Naive B cell (primary cell): Measurements from ENCODE around the gene JAZF1. TPM values are rescaled to one million over a fixed set of nuclear protein-coding genes. Genes with fewer than 3 reads are reported as not detected.

Experiments used
- ATAC-seq, 2 donors: fragments of 150-1000 bp; cut with Tn5 transposase; 2 replicates each; pipeline ENCODE4 v1.10.0; 2021; ENCODE audit warnings: low read depth in 2 of 2, mild to moderate bottlenecking in 2 of 2, moderate library complexity in 2 of 2
- DNase-seq: peaks from one replicate; pipeline ENCODE4 v3.0.0; 2022
- H3K27ac Mint-ChIP-seq, 6 donors: one replicate each; pipeline ENCODE4 v1.8.0; 2020 to 2022; ENCODE audit warnings: mild to moderate bottlenecking in 6 of 6, mixed read lengths in 6 of 6, moderate library complexity in 5 of 6, inconsistent platforms in 2 of 6
- H3K27me3 Mint-ChIP-seq, 3 donors: one replicate each; pipeline ENCODE4 v1.8.0; 2021 to 2022; ENCODE audit warnings: mixed read lengths in 3 of 3, mild to moderate bottlenecking in 1 of 3
- H3K36me3 Mint-ChIP-seq, 2 donors: one replicate each; pipeline ENCODE4 v1.8.0; 2020 to 2022; ENCODE audit warnings: mixed read lengths in 2 of 2, inconsistent platforms in 1 of 2, mild to moderate bottlenecking in 1 of 2
- H3K4me1 Mint-ChIP-seq, 3 donors: one replicate each; pipeline ENCODE4 v1.8.0; 2020 to 2022; ENCODE audit warnings: mixed read lengths in 3 of 3, inconsistent platforms in 1 of 3, mild to moderate bottlenecking in 1 of 3, moderate library complexity in 1 of 3
- H3K4me3 Mint-ChIP-seq, 8 donors: one replicate each; pipeline ENCODE4 v1.8.0; 2020 to 2022; ENCODE audit warnings: mild to moderate bottlenecking in 8 of 8, mixed read lengths in 8 of 8, moderate library complexity in 8 of 8, inconsistent platforms in 2 of 8
- H3K9me3 Mint-ChIP-seq, 7 donors: one replicate each; pipeline ENCODE4 v1.8.0; 2020 to 2022; ENCODE audit warnings: mixed read lengths in 7 of 7, mild to moderate bottlenecking in 5 of 7, inconsistent platforms in 2 of 7, moderate library complexity in 1 of 7
- polyA plus RNA-seq, 6 donors: library from polyadenylated mRNA; unstranded; fragments of 300-500 nt; fragmentation: Illumina TruSeq; gene quantifications; one replicate each; pipeline ENCODE4 v1.2.3, GENCODE V29; 2021; ENCODE audit warnings: low read depth in 6 of 6

Gene JAZF1
- polyA plus RNA-seq, 6 donors from 2014 or later = 25.4 to 37.7 (median 28.3) TPM

- Mint-ChIP-seq H3K27me3 (no peaks in the 10 kb centered on the region), H3K36me3 (peaks cover 12 to 25% of the 10 kb centered on the region in 2 donors), H3K4me3 (peak overlapping the region in 1 of 8 donors; percentile 15), H3K4me1 (peaks cover 3 to 10% (median 5%) of the 10 kb centered on the region in 3 donors), H3K27ac (peak overlapping the region in 2 of 6 donors; percentile 6 to 79), H3K9me3 (no peaks in the 10 kb centered on the region)
- DNase-seq (no peak), ATAC-seq (no peak)
Observed at GRCh38 chr7:27840313-27840712, 340.3 kb downstream of the JAZF1 start.

- Mint-ChIP-seq H3K4me3 (no peak overlapping the region), H3K9me3 (no peaks in the 10 kb centered on the region), H3K36me3 (peaks cover 12 to 32% of the 10 kb centered on the region in 2 donors), H3K4me1 (peaks cover 3 to 13% (median 5%) of the 10 kb centered on the region in 3 donors), H3K27me3 (no peaks in the 10 kb centered on the region), H3K27ac (peak overlapping the region in 3 of 6 donors; percentile 6 to 62 (median 16))
- DNase-seq = no peak
- no peak for ATAC-seq
Observed at GRCh38 chr7:27839099-27839498, 341.5 kb downstream of the JAZF1 start.

DNA sequence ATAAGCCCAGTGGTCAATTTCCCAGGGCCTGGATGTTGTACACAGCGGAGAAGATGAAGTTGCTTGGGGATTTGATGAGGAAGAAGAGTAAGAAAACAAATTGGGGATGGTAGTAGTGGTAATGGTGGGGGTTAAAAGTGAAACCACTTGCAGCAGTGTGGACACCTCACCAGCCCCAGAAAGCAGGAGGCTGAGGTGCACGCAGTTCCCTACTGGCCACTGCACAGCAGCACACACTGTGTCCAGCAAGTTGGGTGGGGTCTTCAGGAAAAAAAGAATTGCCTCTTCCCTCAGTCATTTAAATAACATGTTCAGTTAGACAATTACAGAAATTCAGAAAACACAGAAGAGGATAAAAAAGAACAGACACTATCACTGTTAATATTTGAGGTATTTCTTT is 344.1 kb downstream of the JAZF1 start:
- ATAC-seq (no peak), DNase-seq (no peak)
- peaks cover 3 to 13% (median 5%) of the 10 kb centered on the region in 3 donors for H3K4me1 Mint-ChIP-seq
- H3K36me3 Mint-ChIP-seq = peaks cover 12 to 32% of the 10 kb centered on the region in 2 donors
- H3K4me3 Mint-ChIP-seq = no peak overlapping the region
- no peaks in the 10 kb centered on the region for H3K27me3 Mint-ChIP-seq
- H3K27ac Mint-ChIP-seq = peak overlapping the region in 3 of 6 donors; percentile 54 to 79 (median 70)
- H3K9me3 Mint-ChIP-seq = no peaks in the 10 kb centered on the region

GRCh38 chr7:27835376-27835775 is 345.2 kb downstream of the JAZF1 start:
- Mint-ChIP-seq H3K27me3 (no peaks in the 10 kb centered on the region), H3K9me3 (no peaks in the 10 kb centered on the region), H3K27ac (peak overlapping the region in 1 of 6 donors; percentile 82), H3K4me1 (peaks cover 3 to 9% (median 5%) of the 10 kb centered on the region in 3 donors), H3K4me3 (no peak overlapping the region), H3K36me3 (peaks cover 12 to 32% of the 10 kb centered on the region in 2 donors)
- ATAC-seq = no peak
- no peak for DNase-seq

DNA sequence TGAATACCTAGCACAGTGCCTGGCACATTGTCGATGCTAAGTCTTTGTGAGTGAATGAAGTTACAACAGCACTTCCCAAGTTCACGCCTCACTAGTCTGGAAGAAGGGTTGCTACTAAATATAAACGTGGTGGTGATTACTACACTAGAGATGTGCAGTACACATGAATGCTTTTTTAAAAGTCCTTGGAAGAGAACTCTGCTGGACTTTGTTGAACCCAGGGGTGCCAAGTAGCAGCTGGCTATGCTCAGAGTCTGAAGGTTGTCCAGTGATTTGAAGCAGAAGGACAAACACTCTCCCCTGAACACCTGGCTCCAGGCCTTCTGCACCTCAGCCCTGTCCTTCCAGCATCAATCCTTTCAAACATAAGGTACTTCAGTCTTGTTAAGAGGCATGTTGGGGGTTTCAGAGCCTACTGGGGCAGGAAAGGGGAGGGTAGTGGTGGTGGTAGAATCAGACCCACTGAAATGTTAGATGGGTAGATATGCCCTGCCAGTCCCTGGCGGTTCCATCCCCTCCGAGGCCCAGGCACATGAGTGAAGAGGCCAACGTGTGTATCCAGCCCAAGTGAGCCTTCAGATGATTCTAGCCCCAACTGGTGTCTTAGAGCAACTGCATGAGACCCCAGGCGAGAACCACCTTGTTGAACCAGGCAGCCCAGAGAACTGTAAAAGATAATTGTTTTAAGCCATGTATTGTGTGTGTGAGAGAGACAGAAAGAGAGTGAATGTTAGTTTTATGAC is 346.2 kb downstream of the JAZF1 start:
- ATAC-seq (no peak), DNase-seq (no peak)
- no peaks in the 10 kb centered on the region for H3K27me3 Mint-ChIP-seq
- no peaks in the 10 kb centered on the region for H3K9me3 Mint-ChIP-seq
- H3K36me3 Mint-ChIP-seq = peaks cover 12 to 32% of the 10 kb centered on the region in 2 donors
- peak overlapping the region in 4 of 6 donors; percentile 58 to 82 (median 74) for H3K27ac Mint-ChIP-seq
- H3K4me3 Mint-ChIP-seq = peak overlapping the region in 1 of 8 donors; percentile 58
- peaks cover 3 to 7% (median 5%) of the 10 kb centered on the region in 3 donors for H3K4me1 Mint-ChIP-seq

DNA sequence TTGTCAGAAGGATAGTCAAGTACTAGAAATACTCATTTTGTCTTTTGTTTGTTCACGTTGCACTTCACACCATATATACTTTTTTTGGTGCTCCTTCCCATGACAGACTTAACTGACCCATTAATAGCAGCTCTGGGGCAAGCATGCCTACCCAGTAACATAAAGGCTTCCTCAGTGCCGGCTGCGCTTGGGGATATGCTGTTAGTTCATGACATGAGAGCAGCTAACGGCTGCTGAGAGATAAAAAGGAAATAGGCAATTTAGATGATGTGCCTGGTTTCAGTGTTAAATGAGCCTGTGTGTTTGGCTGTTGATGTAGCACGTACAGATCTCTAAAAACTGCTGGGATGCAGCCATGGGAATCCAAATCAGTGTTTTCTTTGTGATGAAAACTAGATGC is 354.2 kb downstream of the JAZF1 start:
- Mint-ChIP-seq H3K4me3 (no peak overlapping the region), H3K27me3 (no peaks in the 10 kb centered on the region), H3K9me3 (no peaks in the 10 kb centered on the region), H3K27ac (peak overlapping the region in 2 of 6 donors; percentile 67 to 91), H3K4me1 (no peaks in the 10 kb centered on the region), H3K36me3 (no peaks in the 10 kb centered on the region)
- DNase-seq = no peak
- no peak for ATAC-seq

GRCh38 chr7:27825891-27826290 is 354.7 kb downstream of the JAZF1 start:
- DNase-seq (no peak), ATAC-seq (no peak)
- Mint-ChIP-seq H3K27ac (peak overlapping the region in 1 of 6 donors; percentile 67), H3K36me3 (no peaks in the 10 kb centered on the region), H3K27me3 (no peaks in the 10 kb centered on the region), H3K9me3 (no peaks in the 10 kb centered on the region), H3K4me1 (no peaks in the 10 kb centered on the region), H3K4me3 (no peak overlapping the region)

DNA sequence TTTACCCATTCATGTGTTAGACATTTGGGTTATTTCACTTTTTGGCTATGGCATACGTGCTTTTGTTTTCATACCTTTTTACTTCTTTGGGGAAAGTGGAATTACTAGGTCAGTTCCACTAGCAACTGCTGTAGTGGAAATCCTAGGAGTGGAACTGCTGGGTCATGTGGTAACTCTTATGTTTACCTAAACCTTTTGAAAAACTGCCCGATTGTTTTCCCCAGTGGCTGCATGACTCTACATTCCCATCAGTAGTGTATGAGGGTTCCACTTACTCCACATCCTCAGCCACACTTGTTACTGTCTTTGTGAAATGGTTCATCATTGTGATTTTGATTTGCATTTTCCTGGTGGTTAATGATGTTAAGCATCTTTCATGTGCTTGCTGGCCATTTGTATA is 358.4 kb downstream of the JAZF1 start:
- no peaks in the 10 kb centered on the region for H3K4me1 Mint-ChIP-seq
- H3K36me3 Mint-ChIP-seq = peaks cover 5 to 20% of the 10 kb centered on the region in 2 donors

DNA sequence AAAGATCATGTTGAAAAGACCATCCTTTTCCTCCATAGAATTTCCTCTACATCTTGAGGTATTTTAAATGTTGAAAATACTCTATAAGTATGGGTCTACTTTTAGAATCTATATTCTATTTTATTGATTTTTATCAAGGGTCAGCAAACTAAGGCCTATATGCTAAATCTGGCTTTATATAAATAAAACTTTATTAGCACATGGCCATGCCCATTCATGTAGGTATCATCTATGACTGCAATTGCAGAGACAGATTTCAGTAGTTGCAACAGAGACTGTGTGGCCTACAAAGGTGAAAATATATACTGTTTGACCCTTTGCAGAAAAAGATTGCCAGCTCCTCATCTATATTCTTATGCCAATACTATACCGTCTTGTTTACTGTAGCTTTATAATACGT is 367.9 kb downstream of the JAZF1 start:
- H3K27ac Mint-ChIP-seq = peak overlapping the region in 1 of 6 donors; percentile 76
- ATAC-seq = no peak
- peaks cover 18 to 25% of the 10 kb centered on the region in 2 donors for H3K36me3 Mint-ChIP-seq
- no peak for DNase-seq
- H3K27me3 Mint-ChIP-seq = no peaks in the 10 kb centered on the region
- peaks cover 0 to 6% (median 5%) of the 10 kb centered on the region in 3 donors for H3K4me1 Mint-ChIP-seq
- H3K4me3 Mint-ChIP-seq = no peak overlapping the region
- H3K9me3 Mint-ChIP-seq = no peaks in the 10 kb centered on the region

More for the DNA sequence above, 358.4 kb downstream of the JAZF1 start:
- no peak overlapping the region for H3K4me3 Mint-ChIP-seq
- no peak for ATAC-seq
- DNase-seq = no peak
- H3K27ac Mint-ChIP-seq = no peak overlapping the region
- no peaks in the 10 kb centered on the region for H3K9me3 Mint-ChIP-seq
- H3K27me3 Mint-ChIP-seq = no peaks in the 10 kb centered on the region

DNA sequence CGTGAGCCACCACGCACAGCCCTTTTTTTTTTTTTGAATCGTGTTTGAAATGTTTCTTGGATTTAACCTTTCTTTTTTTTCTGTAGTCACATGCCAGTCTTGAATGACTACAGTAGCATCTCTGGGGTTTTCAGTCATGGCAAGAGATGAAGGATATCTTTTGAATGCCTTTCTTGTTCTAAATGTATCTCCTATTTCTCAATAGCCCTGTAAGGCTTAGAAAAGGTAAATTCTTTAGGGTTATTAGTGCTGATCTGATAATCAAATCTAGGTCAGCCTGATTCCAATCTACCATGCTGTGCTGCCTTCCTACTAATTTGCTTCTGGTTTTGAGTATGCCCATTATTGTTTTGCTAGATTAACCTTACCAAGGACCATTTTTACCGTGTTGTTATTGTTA is 370.4 kb downstream of the JAZF1 start:
- peaks cover 17 to 18% of the 10 kb centered on the region in 2 donors for H3K36me3 Mint-ChIP-seq
- H3K27ac Mint-ChIP-seq = peak overlapping the region in 1 of 6 donors; percentile 49
- ATAC-seq (no peak), DNase-seq (no peak)
- H3K4me3 Mint-ChIP-seq = peak overlapping the region in 1 of 8 donors; percentile 1
- peaks cover 0 to 6% (median 5%) of the 10 kb centered on the region in 3 donors for H3K4me1 Mint-ChIP-seq
- H3K9me3 Mint-ChIP-seq = no peaks in the 10 kb centered on the region
- H3K27me3 Mint-ChIP-seq = no peaks in the 10 kb centered on the region

GRCh38 chr7:27808626-27809025 is 372.0 kb downstream of the JAZF1 start:
- Mint-ChIP-seq H3K36me3 (peaks cover 13 to 17% of the 10 kb centered on the region in 2 donors), H3K4me3 (no peak overlapping the region), H3K27me3 (no peaks in the 10 kb centered on the region), H3K9me3 (no peaks in the 10 kb centered on the region), H3K4me1 (peaks cover 0 to 6% (median 5%) of the 10 kb centered on the region in 3 donors), H3K27ac (no peak overlapping the region)
- DNase-seq (no peak), ATAC-seq (no peak)

- DNase-seq (no peak), ATAC-seq (no peak)
- H3K4me1 Mint-ChIP-seq = peaks cover 0 to 6% (median 0%) of the 10 kb centered on the region in 3 donors
- no peak overlapping the region for H3K4me3 Mint-ChIP-seq
- H3K36me3 Mint-ChIP-seq = peaks cover 6 to 17% of the 10 kb centered on the region in 2 donors
- no peaks in the 10 kb centered on the region for H3K9me3 Mint-ChIP-seq
- no peak overlapping the region for H3K27ac Mint-ChIP-seq
- no peaks in the 10 kb centered on the region for H3K27me3 Mint-ChIP-seq
Observed at GRCh38 chr7:27804139-27804538, 376.5 kb downstream of the JAZF1 start.

- Mint-ChIP-seq H3K36me3 (peaks cover 6 to 17% of the 10 kb centered on the region in 2 donors), H3K27ac (no peak overlapping the region), H3K4me1 (peaks cover 0 to 3% (median 0%) of the 10 kb centered on the region in 3 donors), H3K27me3 (no peaks in the 10 kb centered on the region), H3K9me3 (no peaks in the 10 kb centered on the region), H3K4me3 (no peak overlapping the region)
- no peak for DNase-seq
- no peak for ATAC-seq
Observed at GRCh38 chr7:27802999-27803398, 377.6 kb downstream of the JAZF1 start.

- DNase-seq (no peak), ATAC-seq (no peak)
- H3K27me3 Mint-ChIP-seq = no peaks in the 10 kb centered on the region
- no peaks in the 10 kb centered on the region for H3K9me3 Mint-ChIP-seq
- H3K27ac Mint-ChIP-seq = peak overlapping the region in 1 of 6 donors; percentile 56
- no peaks in the 10 kb centered on the region for H3K4me1 Mint-ChIP-seq
- H3K4me3 Mint-ChIP-seq = no peak overlapping the region
- H3K36me3 Mint-ChIP-seq = peaks cover 17 to 24% of the 10 kb centered on the region in 2 donors
Observed at GRCh38 chr7:27799212-27799611, 381.4 kb downstream of the JAZF1 start.
